GM18519 (cell line): ENCODE measurements around the gene TPP1.

Experiments
- ATAC-seq: cut with Tn5 transposase; IDR thresholded peaks from one replicate; pipeline ENCODE4 v1.9.1; 2021; ENCODE audit warnings: mild to moderate bottlenecking, moderate library complexity; ENCODE audit not compliant: unreplicated experiment, low FRiP score

The TPP1 gene

DNA sequence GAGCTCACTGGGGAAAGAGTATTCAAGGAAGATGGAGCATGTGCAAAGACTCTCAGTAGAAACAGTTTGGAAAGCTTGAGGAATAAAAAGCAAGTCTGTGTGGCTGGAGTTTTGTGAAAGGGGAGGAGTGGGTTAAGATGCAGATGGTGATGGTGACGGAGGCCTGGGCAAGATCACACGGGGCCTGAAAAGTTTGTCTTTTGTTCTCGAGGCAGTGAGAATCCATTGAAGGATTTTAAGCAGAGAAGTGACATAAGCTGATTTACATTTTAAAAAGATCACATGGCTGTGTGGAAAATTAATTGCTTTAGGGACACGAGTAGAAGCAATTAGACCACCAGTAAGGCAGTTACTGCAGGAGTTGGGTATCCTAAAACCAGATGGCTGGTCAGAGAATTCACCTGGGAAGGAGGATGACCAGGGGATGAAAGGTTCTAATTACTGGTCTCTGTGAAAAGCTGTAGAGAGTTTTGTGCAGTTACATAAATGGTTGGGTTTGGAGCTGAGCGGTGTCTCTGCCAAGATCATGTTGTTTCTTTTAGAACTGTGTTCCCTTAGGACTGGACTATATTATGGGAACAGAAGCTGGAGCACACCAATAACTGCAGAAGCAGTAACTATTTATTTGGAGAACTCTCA lies 22.9 kb downstream of the TPP1 start:
- no peak for ATAC-seq

DNA sequence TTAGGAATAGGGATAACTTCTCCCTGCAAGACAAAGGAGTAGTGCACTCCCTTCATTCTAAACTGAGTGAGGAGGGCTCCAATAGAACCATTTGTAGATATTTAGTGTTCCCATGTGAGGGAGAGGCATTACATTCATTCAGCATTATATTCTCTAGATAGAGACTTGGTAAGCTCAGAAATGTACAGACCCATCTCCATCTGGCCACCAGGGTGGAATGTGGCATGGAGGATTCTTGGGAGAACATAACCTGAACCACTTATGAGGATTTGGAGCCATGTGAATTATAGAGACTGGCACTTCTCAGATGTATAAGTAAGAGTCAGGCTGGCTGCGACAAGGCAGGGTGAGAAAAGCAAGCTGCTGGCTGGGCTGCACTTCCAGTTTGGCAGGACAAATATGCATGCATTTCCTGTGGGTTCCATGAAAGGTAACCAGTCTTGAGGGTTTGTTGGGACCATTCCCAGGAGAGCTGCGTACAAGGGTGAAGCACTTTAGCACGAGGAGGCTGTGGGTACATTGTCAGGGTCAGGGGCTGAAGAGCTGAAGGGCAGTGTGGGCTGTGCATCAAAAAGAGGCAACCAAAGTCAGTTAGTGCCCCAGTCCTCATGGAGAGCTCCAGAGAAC lies 25.0 kb downstream of the TPP1 start:
- ATAC-seq: no peak

DNA sequence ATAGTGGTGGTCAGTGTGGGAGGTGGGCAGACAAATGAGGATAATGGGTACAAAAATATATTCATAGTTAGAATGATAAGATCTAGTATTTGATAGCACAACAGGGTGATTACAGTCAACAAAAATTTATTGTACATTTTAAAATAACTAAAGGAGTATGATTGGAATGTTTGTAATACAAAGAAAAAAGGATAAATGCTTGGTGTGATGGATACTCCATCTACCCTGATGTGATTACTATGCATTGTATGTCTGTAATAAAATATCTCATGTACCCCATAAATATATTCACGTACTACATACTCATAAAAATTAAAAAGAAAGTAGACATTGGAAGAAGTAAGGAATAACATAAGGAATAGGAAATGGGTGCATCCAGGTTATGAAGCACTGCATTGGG lies 31.2 kb downstream of the TPP1 start:
- no peak for ATAC-seq

DNA sequence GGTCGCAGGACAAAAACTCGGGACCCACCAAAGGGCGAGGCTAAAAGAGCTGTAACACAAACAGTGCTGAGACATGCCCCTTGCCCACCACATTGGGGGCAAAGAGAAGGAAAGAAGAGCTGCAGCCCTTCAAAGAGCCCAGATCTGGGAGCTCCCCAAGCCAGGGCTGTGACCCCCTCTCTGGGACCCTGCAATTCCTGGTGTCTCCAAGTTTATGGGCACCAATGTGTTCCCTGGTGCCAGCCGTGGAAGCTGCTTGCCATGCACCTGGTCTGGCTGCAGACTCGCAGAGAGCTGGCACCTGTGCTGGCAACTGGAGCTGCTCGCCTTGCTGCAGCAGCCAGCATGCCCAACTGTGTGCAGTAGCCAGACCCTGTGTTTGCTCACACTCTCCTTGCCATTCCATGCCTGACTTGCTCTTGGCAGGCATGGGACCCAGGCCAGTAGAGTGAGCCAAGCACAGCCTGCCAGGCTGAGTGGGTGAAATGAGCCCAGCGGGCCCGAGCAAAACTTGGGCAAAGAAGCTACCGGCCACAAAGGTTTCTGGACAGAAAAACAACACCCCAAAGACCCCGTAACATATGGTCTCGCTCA lies 31.8 kb downstream of the TPP1 start:
- ATAC-seq: no peak

DNA sequence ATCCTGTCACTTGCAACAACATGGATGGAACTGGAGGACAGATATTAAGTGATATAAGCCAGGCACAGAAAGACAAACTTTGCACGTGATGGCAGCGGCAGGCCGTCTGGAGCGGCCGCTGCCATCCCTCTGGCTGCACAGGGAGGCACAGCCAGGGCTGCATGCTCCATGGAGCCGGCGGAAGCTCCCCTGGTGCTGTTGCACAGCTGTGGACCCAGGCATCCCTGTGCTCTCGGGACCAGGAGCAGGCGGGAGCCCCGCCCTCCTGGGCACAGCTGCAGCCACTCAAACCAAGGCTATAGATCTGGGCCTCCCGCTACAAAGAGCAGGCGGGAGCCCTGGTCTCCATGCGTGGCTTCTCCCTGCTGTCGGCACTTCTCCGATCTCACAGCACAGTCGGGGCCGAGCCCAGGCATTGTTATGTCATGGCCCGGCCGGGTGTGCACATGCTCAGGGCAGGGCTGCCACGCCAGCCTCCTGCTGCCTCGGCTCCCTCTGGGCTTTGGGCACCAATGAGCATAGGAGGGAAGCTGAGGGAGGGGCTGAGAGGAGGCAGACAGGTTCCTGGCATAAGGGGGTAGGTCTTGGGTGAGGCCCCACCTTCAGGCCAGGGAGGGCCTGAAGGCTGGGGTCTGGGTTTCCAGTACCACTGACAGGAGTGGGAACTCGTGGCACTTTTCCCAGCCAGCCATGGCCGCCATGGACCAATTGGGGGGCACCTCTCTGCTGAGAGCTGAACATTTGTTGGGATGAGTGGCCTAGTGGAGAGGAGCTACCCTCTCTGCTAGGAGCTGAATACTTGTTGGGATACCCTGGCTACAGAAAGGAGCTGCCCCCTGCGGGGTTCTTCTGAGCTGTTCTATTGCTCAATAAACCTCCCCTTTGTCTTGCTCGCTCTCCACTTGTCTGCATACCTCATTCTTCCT lies 32.5 kb downstream of the TPP1 start:
- ATAC-seq: no peak

DNA sequence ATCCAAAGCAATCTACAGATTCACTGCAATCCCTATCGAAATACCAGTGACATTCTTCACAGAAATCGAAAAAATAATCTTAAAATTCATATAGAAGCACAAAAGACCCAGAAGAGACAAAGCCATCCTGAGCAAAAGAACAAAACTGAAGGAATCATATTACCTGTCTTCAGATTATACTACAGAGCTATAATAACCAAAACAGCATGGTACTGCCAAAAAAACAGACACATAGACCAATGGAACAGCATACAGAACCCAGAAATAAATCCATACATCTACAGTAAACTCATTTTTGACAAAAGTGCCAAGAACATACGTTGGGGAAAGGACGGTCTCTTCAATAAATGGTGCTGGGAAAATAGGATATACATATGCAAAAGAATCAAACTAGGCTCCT lies 34.7 kb downstream of the TPP1 start:
- ATAC-seq: no peak

DNA sequence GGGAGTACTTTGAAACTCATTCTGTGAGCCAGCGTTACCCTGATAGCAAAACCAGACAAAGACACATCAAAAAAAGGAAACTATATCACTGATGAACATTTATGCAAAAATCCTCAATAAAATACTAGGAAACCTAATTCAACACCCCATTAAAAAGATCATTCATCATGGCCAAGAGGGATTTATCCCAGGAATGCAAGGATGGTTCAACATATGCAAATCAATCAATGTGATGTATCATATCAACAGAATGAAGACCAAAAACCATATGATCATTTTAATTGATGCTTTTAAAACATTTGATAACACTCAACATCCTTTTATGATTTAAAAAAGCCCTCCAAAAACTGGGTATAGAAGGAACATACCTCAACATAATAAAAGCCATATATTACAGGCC lies 35.6 kb downstream of the TPP1 start:
- no peak for ATAC-seq

DNA sequence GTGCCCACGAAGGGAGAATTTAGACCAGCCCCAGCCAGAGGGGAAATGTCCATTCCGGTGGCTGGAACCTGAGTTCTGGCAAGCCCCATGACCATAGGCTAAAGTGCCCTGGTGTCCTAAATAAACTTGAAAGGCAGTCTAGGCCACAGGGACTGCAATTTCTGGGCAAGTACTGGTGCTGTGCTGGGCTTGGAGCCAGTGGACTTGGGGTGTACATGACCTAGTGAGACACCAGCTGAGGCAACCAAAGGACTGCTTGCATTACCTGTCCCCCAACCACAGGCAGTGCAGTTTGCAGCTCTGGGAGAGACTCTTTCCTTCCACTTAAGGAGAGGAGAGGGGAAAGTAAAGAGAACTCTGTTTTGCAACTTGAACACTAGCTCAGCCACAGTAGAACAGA lies 39.5 kb downstream of the TPP1 start:
- ATAC-seq: no peak

DNA sequence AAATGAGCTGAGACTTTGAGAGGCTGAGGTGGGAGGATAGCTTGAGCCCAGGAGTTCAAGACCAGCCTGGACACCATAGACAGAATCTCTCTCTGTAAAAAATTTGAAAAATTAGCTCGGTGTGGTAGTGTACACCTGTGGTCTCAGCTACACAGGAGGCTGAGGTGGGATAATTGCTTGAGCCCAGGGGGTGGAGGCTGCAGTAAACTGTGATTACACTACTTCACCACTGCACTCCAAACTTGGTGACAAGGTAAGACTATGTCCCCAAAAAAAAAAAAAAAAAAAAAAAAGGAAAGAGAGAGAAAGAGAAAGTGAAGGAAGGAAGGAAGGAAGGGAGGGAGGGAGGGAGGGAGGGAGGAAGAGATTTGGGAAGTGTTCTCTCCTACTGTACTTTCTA lies 41.1 kb downstream of the TPP1 start:
- ATAC-seq: no peak

DNA sequence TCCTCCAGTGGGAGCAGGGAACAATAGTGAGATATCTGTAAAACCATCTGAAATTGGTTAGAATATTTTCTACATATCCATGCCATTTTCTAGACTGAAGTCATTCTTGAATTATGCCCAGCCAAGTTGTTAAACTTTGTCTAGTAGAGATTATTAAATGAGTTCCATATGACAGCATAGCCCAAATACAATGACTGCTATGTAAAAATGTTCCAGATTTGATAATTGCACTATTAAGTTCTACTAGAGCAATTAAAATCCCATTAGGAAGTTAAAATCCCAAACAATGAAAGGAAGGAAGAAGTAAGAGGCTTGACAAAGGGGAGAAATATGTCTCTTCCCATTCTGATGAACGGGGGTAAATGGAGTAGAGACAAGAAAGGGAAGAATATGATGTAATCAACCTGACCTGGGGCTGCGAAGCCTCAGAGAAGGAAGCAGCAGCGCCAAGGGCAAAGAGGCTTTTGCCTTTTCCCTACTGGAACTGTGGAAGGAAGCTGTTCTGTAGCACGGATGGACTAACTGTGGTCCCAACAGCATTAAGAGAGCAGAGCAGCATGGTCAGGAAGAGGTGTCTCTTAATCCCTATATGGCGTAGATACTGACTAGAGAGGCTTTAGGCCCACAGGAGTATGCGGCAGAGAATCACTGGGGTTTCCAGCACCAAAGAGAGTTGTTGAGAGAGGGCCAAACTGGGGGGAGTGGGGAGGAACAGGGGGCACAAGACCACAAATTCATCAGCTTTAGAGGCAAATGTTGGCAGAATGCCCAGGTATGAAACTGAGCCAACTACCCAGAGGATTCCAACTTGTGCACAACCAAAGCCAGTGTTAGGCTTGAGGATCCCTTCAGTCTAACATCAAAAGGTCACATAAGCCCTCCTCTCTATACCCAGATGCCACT lies 42.5 kb downstream of the TPP1 start:
- ATAC-seq: no peak

DNA sequence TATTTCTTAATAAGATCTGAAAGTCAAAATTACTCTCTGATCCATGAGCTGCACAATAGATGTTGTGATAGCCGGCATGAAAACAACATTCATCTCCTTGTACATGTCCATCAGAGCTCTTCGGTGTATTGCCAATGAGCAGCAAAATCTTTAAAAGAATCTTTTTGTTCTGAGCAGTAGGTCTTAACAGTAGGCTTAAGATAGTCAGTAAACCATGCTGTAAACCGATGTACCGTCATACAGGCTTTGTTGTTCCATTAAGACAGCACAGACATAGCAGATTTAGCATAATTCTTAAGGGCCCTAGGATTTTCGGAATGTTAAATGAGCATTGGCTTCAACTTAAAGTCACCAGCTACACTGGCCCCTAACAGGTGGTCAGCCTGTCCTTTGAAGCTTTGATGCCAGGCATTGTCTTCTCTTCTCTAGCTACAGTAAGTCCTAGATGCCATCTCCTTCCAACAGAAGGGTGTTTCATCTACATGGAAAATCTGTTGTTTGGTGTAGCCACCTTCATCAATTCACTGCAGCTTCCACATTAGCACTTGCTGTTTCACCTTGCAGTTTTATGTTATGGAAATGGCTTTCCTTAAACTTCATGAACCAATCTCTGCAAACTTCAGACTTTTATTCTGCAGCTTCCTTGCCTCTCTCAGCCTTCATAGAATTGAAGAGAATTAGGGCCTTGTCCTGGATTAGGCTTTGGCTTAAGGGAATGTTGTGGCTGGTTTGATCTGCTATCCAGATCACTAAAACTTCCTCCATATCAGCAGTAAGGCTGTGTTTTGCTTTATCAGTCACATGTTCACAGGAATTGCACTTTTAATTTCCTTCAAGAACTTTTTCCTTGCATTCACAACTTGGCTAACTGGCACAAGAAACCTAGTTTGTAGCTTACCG lies 44.2 kb downstream of the TPP1 start:
- ATAC-seq: no peak

DNA sequence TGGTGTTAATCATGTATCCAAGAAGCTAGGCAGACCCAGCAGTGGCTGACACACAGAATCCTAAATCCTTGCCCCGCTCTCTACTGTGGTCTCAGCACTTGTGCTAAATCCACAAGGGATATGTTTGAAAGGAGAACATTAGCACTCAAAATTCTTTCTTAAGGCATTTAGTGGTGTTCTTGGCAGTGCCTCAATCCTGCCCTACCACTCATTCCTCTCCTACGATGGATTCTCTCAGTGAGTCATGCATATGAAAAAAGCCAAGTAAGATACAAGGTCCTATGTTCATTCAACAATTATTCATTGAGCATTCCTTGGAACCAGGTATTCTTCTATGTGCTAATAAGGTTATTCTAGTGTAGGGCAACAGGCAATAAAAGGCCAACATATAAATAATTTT lies 47.0 kb downstream of the TPP1 start:
- no peak for ATAC-seq

DNA sequence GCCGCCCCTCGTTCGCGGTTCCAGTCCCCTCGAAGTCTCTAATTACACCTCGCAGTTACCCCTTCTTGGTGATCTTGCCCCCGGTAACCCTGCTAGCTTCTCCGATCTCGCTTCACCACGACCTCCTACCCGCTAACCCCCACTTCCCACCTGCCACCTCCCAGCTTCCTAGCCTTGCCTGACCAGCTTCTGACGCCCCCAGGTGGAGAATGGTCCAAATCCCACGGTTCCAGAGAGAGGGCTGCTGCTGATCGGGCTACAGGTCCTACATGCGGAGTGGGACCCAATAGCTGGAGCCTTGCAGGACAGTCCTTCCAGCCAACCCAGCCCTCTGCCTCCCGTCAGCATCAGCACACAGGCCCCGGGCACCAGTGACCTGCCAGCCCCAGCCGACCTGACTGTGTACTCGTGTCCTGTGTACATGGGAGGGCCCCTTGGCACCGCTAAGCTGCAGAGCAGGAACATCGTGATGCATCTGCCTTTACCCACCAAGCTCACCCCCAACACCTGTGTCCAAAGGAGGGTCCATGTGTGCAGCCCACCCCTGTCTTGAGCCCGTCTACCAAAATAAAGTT lies 47.7 kb downstream of the TPP1 start:
- no peak for ATAC-seq

DNA sequence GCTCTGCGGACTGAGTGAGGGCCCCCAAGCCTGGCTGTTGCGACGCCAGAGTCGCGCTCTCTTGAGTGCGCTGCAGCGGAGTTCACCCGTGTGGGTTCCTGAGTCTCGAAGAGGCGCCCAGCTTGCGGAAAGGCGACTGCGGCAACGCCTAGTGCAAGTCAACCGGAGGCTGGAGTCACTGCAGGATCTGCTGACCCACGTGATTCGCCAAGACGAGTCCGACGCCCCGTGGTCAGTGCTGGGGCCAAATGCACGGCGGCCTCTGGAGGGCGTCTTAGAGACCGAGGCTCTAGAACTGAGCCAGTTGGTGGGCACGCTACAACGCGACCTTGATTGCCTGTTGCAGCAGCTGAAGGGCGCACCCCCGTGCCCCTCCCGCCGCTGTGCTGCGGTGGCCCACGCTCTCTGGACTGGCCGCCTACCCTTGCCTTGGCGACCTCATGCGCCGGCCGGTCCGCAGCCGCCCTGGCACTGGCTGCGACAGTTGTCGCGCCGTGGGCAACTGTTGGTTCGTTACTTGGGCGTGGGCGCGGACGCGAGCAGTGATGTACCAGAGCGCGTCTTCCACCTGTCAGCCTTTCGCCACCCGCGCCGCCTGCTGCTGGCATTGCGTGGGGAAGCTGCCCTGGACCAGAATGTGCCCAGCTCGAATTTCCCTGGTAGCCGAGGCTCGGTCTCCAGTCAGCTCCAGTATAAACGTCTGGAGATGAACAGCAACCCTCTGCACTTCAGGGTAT lies 48.4 kb downstream of the TPP1 start:
- ATAC-seq: no peak

DNA sequence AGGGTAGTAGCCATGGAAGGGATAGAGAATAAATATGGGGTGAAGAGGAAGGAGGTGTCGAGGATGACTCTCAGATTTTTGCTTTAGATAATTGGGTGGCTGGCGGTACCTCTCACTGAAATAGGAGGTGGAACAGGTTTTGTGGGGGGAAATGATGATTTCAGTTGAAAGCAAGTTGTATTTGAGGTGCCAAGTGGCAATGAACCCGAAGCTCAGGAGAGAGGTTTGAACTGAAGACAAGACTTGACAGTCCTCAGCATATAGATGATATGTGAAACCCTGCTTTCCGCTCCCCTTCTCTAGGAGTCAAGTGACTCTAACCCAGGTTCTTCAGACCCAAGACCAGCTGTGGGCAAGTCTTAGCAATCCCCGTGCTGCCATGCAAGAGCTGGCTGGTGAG lies 49.5 kb downstream of the TPP1 start:
- no peak for ATAC-seq

DNA sequence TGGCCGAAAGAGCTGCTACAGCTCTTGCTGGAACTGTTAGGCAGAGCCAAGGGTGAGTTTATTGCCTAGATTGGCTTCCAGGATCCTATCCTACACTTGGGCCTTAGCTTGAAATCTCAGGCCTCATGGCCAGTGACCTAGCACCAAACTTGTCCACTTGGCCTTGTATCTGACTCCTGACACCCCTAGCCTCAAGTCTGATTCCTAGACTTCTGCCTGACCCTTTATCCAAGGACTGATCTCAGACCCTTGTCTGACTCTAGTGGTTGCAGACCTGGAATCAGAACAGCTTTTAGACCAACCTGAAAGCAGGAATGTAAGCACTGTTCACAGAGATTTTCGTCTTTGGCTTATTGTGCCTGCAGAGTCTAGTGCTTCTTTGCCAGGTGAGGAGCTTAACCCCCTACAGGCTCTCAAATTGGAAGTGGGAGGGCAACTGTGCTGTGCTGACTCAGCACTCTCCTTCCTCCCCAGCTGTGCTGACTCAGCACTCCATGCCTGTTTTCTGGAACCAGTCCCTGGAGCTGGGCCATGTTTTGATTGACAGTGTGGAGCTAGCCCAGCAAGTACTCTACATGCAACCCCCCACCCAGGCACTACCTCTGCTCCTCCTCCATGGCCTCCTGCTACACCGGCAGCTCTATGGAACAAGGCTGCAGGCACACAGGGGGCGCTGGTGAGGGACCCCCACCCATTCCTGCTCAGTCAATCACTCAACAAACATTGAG lies 50.9 kb downstream of the TPP1 start:
- no peak for ATAC-seq

DNA sequence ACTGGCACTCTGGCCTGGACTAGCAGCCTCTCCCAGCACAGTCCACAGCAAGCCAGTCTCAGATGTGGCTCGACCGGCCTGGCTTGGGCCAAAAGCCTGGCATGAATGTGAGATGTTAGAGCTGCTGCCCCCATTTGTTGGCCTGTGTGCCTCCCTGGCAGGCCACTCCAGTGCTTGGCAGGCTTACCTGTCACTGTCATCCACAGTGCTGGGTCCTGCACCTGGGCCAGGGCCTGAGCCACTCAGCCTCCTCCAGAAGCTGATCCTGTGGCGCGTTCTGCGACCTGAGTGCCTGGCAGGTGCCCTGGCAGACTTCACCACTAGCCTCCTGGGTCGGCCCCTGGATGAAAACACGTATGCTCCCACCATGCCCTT lies 51.9 kb downstream of the TPP1 start:
- ATAC-seq: no peak
